ENCODE data around the gene SPOCK1.

- TF ChIP-seq CTCF (IDR thresholded peaks at IDR 0.05) (no peak), POLR2AphosphoS5 (IDR thresholded peaks at IDR 0.05) (no peak), POLR2A (IDR thresholded peaks at IDR 0.05) (no peak)
Measured at GRCh38 chr5:137248527-137248926, 250.6 kb downstream of the SPOCK1 start.

Measured in transverse colon (tissue), 4 donors.